WERI-Rb-1 (cell line): Measurements from ENCODE around the gene SMIM8.
"Not testable (repeated sequence)": the region's sequence is repeated elsewhere in the genome, so short reads cannot be mapped to it uniquely, and the experiment has no call there.

Source experiments
- DNase-seq: peaks from one replicate; pipeline ENCODE4 v3.0.0-alpha.2; 2020
- H3K27ac ChIP-seq: fragments of 250-450 bp; sonication (Bioruptor Pico); 2 replicates; pipeline ENCODE4 v1.5.1; 2020; ENCODE audit warnings: mild to moderate bottlenecking, moderate library complexity
- H3K27me3 ChIP-seq: fragments of 250-450 bp; sonication (Bioruptor Pico); 2 replicates; pipeline ENCODE4 v1.5.1; 2021; ENCODE audit warnings: mild to moderate bottlenecking, low read depth, moderate library complexity; ENCODE audit not compliant: insufficient read depth, severe bottlenecking
- H3K36me3 ChIP-seq: fragments of 250-450 bp; sonication (Bioruptor Pico); 2 replicates; pipeline ENCODE4 v1.5.1; 2020; ENCODE audit warnings: mild to moderate bottlenecking, moderate library complexity
- H3K4me3 ChIP-seq: 2 replicates; pipeline ENCODE4 v1.5.1; 2011; ENCODE audit warnings: low read depth, mild to moderate bottlenecking, control low read depth, low read length
- H3K9me3 ChIP-seq: fragments of 250-450 bp; sonication (Bioruptor Pico); 2 replicates; pipeline ENCODE4 v1.5.1; 2021; ENCODE audit warnings: mild to moderate bottlenecking, moderate library complexity; ENCODE audit not compliant: severe bottlenecking
- CTCF ChIP-seq: IDR thresholded peaks from 2 replicates; pipeline ENCODE4 v1.5.1; 2011; ENCODE audit warnings: low read depth, mild to moderate bottlenecking, control low read depth, inconsistent platforms, low read length

Gene SMIM8

GRCh38 chr6:87315071-87315470 is 7.3 kb upstream of the SMIM8 start:
- Histone ChIP-seq H3K4me3 (no peak overlapping the region), H3K36me3 (no peaks in the 10 kb centered on the region), H3K27me3 (no peaks in the 10 kb centered on the region), H3K9me3 (no peaks in the 10 kb centered on the region), H3K27ac (no peak overlapping the region)
- TF ChIP-seq CTCF, result no peak
- DNase-seq, result no peak

- Histone ChIP-seq H3K9me3 (no peaks in the 10 kb centered on the region), H3K4me3 (no peak overlapping the region), H3K27me3 (no peaks in the 10 kb centered on the region), H3K36me3 (no peaks in the 10 kb centered on the region), H3K27ac (no peak overlapping the region)
- no peak for TF ChIP-seq CTCF
- no peak for DNase-seq
Observed at GRCh38 chr6:87319271-87319987, 3.0 kb upstream of the SMIM8 start.

GRCh38 chr6:87323880-87324279 is 1.5 kb downstream of the SMIM8 start:
- H3K36me3 ChIP-seq, H3K9me3 ChIP-seq, H3K27ac ChIP-seq, DNase-seq, H3K4me3 ChIP-seq, H3K27me3 ChIP-seq: not testable (repeated sequence)

- TF ChIP-seq CTCF, result no peak
- H3K36me3 ChIP-seq, result no peaks in the 10 kb centered on the region
- no peak overlapping the region for H3K27ac ChIP-seq
- H3K4me3 ChIP-seq, result no peak overlapping the region
- no peak for DNase-seq
- H3K27me3 ChIP-seq, result no peaks in the 10 kb centered on the region
- no peaks in the 10 kb centered on the region for H3K9me3 ChIP-seq
Observed at GRCh38 chr6:87330961-87331360, 8.6 kb downstream of the SMIM8 start.

GRCh38 chr6:87333033-87333432 is 10.6 kb downstream of the SMIM8 start:
- no peak for DNase-seq
- Histone ChIP-seq H3K27me3 (no peaks in the 10 kb centered on the region), H3K9me3 (no peaks in the 10 kb centered on the region), H3K36me3 (no peaks in the 10 kb centered on the region), H3K27ac (no peak overlapping the region), H3K4me3 (no peak overlapping the region)
- no peak for TF ChIP-seq CTCF

GRCh38 chr6:87333591-87334181 is 11.3 kb downstream of the SMIM8 start:
- DNase-seq, result no peak
- no peak for TF ChIP-seq CTCF
- Histone ChIP-seq H3K9me3 (no peaks in the 10 kb centered on the region), H3K27me3 (no peaks in the 10 kb centered on the region), H3K4me3 (no peak overlapping the region), H3K36me3 (no peaks in the 10 kb centered on the region), H3K27ac (no peak overlapping the region)
